H1 (cell line): Measurements from ENCODE around the gene HIBCH.

ENCODE experiments used
- CREB1 ChIP-seq: IDR thresholded peaks from 2 replicates; pipeline ENCODE4 v1.6.1; 2012; ENCODE audit warnings: inconsistent platforms
- EP300 ChIP-seq, 2 experiments: IDR thresholded peaks; 1 replicate in 1 of 2; 2 replicates in 1 of 2; pipeline ENCODE4 v1.6.1; 2011 to 2012; ENCODE audit warnings: low read depth in 2 of 2, low read length in 2 of 2, mild to moderate bottlenecking in 2 of 2, borderline replicate concordance in 1 of 2, inconsistent platforms in 1 of 2, moderate library complexity in 1 of 2
- EZH2 ChIP-seq: fragments of 200-600 bp; sonication (generic); IDR thresholded peaks from 2 replicates; pipeline ENCODE4 v1.7.1; 2012; ENCODE audit warnings: low read depth, mild to moderate bottlenecking, moderate library complexity, low read length, inconsistent platforms; ENCODE audit not compliant: severe bottlenecking
- JUN ChIP-seq: IDR thresholded peaks from 2 replicates; pipeline ENCODE4 v1.6.1; 2011; ENCODE audit warnings: low read depth, mild to moderate bottlenecking, improper control_type of control experiment, low read length
- POLR2A ChIP-seq, 2 experiments: IDR thresholded peaks; 1 replicate in 1 of 2; 2 replicates in 1 of 2; pipeline ENCODE4 v1.6.1; 2011; ENCODE audit warnings: low read depth in 2 of 2, low read length in 2 of 2, mild to moderate bottlenecking in 2 of 2; ENCODE audit errors: control extremely low read depth in 1 of 2
- POLR2AphosphoS5 ChIP-seq: IDR thresholded peaks from 2 replicates; pipeline ENCODE4 v1.6.1; 2011; ENCODE audit warnings: low read depth, low read length
- TBP ChIP-seq: IDR thresholded peaks from 2 replicates; pipeline ENCODE4 v1.6.1; 2011; ENCODE audit warnings: low read depth, low read length, improper control_type of control experiment
- ZNF274 ChIP-seq: IDR thresholded peaks from 2 replicates; pipeline ENCODE4 v1.7.0; 2012; ENCODE audit warnings: low read length, borderline replicate concordance; ENCODE audit errors: extremely low read depth
- TF ChIP-seq, protein P1 (sequence below), 3 experiments: IDR thresholded peaks; 1 replicate in 2 of 3; 2 replicates in 1 of 3; pipeline versions ENCODE4 v1.5.1 to v1.6.1; 2011; ENCODE audit warnings: low read length in 3 of 3, mild to moderate bottlenecking in 3 of 3, inconsistent platforms in 2 of 3, low read depth in 1 of 3, moderate library complexity in 1 of 3; ENCODE audit not compliant: insufficient read depth in 1 of 3; ENCODE audit errors: control extremely low read depth in 1 of 3

DNA sequence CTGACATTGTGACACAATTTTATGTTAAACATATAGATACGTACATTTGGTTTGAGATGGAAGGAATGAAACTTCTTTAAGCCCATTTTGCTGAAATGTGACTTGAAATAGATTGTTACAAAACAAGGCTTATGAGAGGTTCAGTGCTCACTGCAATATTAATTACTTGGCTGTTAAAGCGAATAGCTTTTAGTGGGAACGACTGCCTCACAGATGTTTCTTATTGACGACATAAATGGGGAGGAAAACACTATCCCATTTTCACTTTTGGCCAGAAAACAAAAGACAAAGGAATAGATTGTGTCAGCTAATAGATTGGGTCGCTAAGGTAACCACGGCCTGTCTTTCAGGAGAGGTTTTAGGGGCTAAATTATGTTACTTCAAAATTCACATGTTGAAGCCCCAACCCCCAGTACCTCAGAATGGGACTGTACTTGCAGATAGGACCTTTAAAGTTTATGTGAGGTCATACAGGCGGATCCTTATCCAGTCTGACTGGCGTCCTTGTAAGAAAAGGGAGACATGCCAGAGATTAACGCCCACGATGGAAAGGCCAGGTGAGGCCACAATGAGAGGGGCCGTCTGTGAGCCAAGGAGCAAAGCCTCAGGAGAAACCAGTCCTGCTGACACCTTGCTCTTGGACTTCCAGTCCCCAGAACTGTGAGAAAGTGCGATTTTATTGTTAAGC lies 34.5 kb upstream of the HIBCH start:
- TF ChIP-seq POLR2A (IDR thresholded peaks at IDR 0.05; ENCODE audit: control extremely low read depth in 1 of 2, low read depth in 2 of 2, low read length in 2 of 2) (no peak), EZH2 (no peak), EP300 (IDR thresholded peaks at IDR 0.05; ENCODE audit: borderline replicate concordance in 1 of 2, low read depth in 2 of 2, low read length in 2 of 2) (no peak), JUN (no peak), CREB1 (no peak), ZNF274 (no peak), POLR2AphosphoS5 (no peak), TBP (no peak)
- TF ChIP-seq, protein P1, sequence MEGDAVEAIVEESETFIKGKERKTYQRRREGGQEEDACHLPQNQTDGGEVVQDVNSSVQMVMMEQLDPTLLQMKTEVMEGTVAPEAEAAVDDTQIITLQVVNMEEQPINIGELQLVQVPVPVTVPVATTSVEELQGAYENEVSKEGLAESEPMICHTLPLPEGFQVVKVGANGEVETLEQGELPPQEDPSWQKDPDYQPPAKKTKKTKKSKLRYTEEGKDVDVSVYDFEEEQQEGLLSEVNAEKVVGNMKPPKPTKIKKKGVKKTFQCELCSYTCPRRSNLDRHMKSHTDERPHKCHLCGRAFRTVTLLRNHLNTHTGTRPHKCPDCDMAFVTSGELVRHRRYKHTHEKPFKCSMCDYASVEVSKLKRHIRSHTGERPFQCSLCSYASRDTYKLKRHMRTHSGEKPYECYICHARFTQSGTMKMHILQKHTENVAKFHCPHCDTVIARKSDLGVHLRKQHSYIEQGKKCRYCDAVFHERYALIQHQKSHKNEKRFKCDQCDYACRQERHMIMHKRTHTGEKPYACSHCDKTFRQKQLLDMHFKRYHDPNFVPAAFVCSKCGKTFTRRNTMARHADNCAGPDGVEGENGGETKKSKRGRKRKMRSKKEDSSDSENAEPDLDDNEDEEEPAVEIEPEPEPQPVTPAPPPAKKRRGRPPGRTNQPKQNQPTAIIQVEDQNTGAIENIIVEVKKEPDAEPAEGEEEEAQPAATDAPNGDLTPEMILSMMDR (IDR thresholded peaks at IDR 0.05; ENCODE audit: control extremely low read depth in 1 of 3, insufficient read depth in 1 of 3, low read depth in 1 of 3, low read length in 3 of 3), result no peak
